WTC11 (cell line): ENCODE measurements around the gene AMMECR1. TPM values are rescaled to one million over a fixed set of nuclear protein-coding genes. Genes with fewer than 3 reads are reported as not detected.

Experiments
- ATAC-seq: fragments of 200-7000 bp; cut with Tn5 transposase; 2 replicates; pipeline ENCODE4 v1.10.0; 2021; ENCODE audit warnings: mild to moderate bottlenecking, moderate library complexity
- CTCF ChIA-PET: fragments of 300-600 bp; sonication (Branson Sonifier 250); formaldehyde crosslinking; loops from one replicate; lab custom pipeline; 2021; ENCODE audit warnings: antibody characterized with exemption; lab: Charles Lee
- POLR2A ChIA-PET: fragments of 350-600 bp; sonication (Branson Sonifier 250); formaldehyde crosslinking; loops from one replicate; lab custom pipeline; 2021; ENCODE audit warnings: antibody characterized with exemption; lab: Charles Lee
- DNase-seq: peaks from one replicate; pipeline ENCODE4 v3.0.0; 2021; ENCODE audit warnings: low spot score
- H3K27ac Mint-ChIP-seq: 2 replicates; pipeline ENCODE4 v1.8.0; 2021; ENCODE audit warnings: mixed read lengths
- H3K27me3 Mint-ChIP-seq: 2 replicates; pipeline ENCODE4 v1.8.0; 2021; ENCODE audit warnings: low read depth, mild to moderate bottlenecking, moderate library complexity, mixed read lengths
- H3K36me3 Mint-ChIP-seq: 2 replicates; pipeline ENCODE4 v1.8.0; 2021; ENCODE audit warnings: mixed read lengths
- H3K4me1 Mint-ChIP-seq: 2 replicates; pipeline ENCODE4 v1.8.0; 2022; ENCODE audit warnings: mixed read lengths
- H3K4me3 Mint-ChIP-seq: 2 replicates; pipeline ENCODE4 v1.8.0; 2021; ENCODE audit warnings: mild to moderate bottlenecking, moderate library complexity, mixed read lengths
- H3K9me3 Mint-ChIP-seq: 2 replicates; pipeline ENCODE4 v1.8.0; 2021; ENCODE audit warnings: mixed read lengths
- CREB1 ChIP-seq: sonication (generic); formaldehyde crosslinking; IDR thresholded peaks from 2 replicates; pipeline ENCODE4 v1.8.0; 2023; ENCODE audit warnings: mild to moderate bottlenecking, missing genetic modification reagents
- CTCF ChIP-seq: fragments of 200-600 bp; IDR thresholded peaks from 2 replicates; pipeline ENCODE4 v1.8.0; 2022; ENCODE audit warnings: antibody characterized with exemption
- E2F4 ChIP-seq: sonication (generic); formaldehyde crosslinking; IDR thresholded peaks from 2 replicates; pipeline ENCODE4 v1.8.1; 2022; ENCODE audit warnings: low read depth, mild to moderate bottlenecking, moderate library complexity, missing genetic modification reagents, borderline replicate concordance
- ETV6 ChIP-seq: sonication (generic); formaldehyde crosslinking; IDR thresholded peaks from 2 replicates; pipeline ENCODE4 v1.8.1; 2022; ENCODE audit warnings: mild to moderate bottlenecking, missing genetic modification reagents
- FOXJ3 ChIP-seq: sonication (generic); formaldehyde crosslinking; IDR thresholded peaks from 2 replicates; pipeline ENCODE4 v1.9.0; 2021; ENCODE audit warnings: missing genetic modification reagents, mild to moderate bottlenecking, borderline replicate concordance
- IRF1 ChIP-seq: sonication (generic); formaldehyde crosslinking; IDR thresholded peaks from 2 replicates; pipeline ENCODE4 v1.8.0; 2023; ENCODE audit warnings: missing genetic modification reagents
- JUN ChIP-seq: sonication (generic); formaldehyde crosslinking; IDR thresholded peaks from 2 replicates; pipeline ENCODE4 v1.8.0; 2023; ENCODE audit warnings: mild to moderate bottlenecking, missing genetic modification reagents
- NFE2L1 ChIP-seq: sonication (generic); formaldehyde crosslinking; IDR thresholded peaks from 2 replicates; pipeline ENCODE4 v1.8.1; 2023; ENCODE audit warnings: missing genetic modification reagents
- NR2C2 ChIP-seq: sonication (generic); formaldehyde crosslinking; IDR thresholded peaks from 2 replicates; pipeline ENCODE4 v1.8.0; 2022; ENCODE audit warnings: mild to moderate bottlenecking, missing genetic modification reagents
- TEAD1 ChIP-seq: sonication (generic); formaldehyde crosslinking; IDR thresholded peaks from 2 replicates; pipeline ENCODE4 v1.8.0; 2022; ENCODE audit warnings: mild to moderate bottlenecking, missing genetic modification reagents
- ZNF317 ChIP-seq: sonication (generic); formaldehyde crosslinking; IDR thresholded peaks from 2 replicates; pipeline ENCODE4 v1.8.1; 2023; ENCODE audit warnings: low read depth, mild to moderate bottlenecking, moderate library complexity, missing genetic modification reagents, borderline replicate concordance
- ZNF423 ChIP-seq: fragments of 250-450 bp; sonication (Bioruptor Pico); IDR thresholded peaks from 2 replicates; pipeline ENCODE4 v2.1.2; 2022; ENCODE audit warnings: mild to moderate bottlenecking, moderate library complexity
- ZNF512 ChIP-seq: sonication (generic); formaldehyde crosslinking; IDR thresholded peaks from 2 replicates; pipeline ENCODE4 v1.8.1; 2022; ENCODE audit warnings: missing genetic modification reagents, borderline replicate concordance
- ZNF671 ChIP-seq: fragments of 250-450 bp; sonication (Bioruptor Pico); IDR thresholded peaks from 2 replicates; pipeline ENCODE4 v1.8.0; 2021; ENCODE audit warnings: mild to moderate bottlenecking
- total RNA-seq: library from RNA; stranded (reverse); gene quantifications from 3 replicates; pipeline ENCODE4 v1.2.3, GENCODE V29; 2021
- TF ChIP-seq, protein P1 (sequence below): sonication (generic); formaldehyde crosslinking; IDR thresholded peaks from 2 replicates; pipeline ENCODE4 v1.8.1; 2023; ENCODE audit warnings: mild to moderate bottlenecking, moderate library complexity, missing genetic modification reagents
- TF ChIP-seq, protein P2 (sequence below): sonication (generic); formaldehyde crosslinking; conservative IDR thresholded peaks from 2 replicates; pipeline ENCODE4 v1.8.1; 2022; ENCODE audit warnings: mild to moderate bottlenecking, missing genetic modification reagents
- TF ChIP-seq, protein P3 (sequence below): fragments of 250-450 bp; sonication (Bioruptor Pico); IDR thresholded peaks from 2 replicates; pipeline ENCODE4 v1.9.0; 2021; ENCODE audit warnings: mild to moderate bottlenecking
- TF ChIP-seq, protein P4 (sequence below): fragments of 250-450 bp; sonication (Bioruptor Pico); IDR thresholded peaks from 2 replicates; pipeline ENCODE4 v1.9.0; 2021; ENCODE audit warnings: moderate library complexity, mild to moderate bottlenecking, inconsistent platforms, borderline replicate concordance
- TF ChIP-seq, protein P5 (sequence below): sonication (generic); formaldehyde crosslinking; conservative IDR thresholded peaks from 2 replicates; pipeline ENCODE4 v1.8.1; 2023; ENCODE audit warnings: mild to moderate bottlenecking, low read depth, missing genetic modification reagents, moderate library complexity

AMMECR1 gene
- total RNA-seq, 1 experiment from 2014 or later, result 18.1 TPM

- ChIA-PET POLR2A (interaction anchor here (1.6 kb wide), 1 partner anchor 13 kb away, joined by 4 read pairs; no protein-coding TSS in a partner anchor), CTCF (interaction anchor here (1.0 to 4.9 kb wide), 17 partner anchors 13 to 265 kb away, joined by 3 to 59 read pairs (median 5); partner anchors contain the start of gene AMMECR1)
- H3K4me1 Mint-ChIP-seq, result 0 out of 2 replicates have a peak, but pooled peaks cover 6% of the 10 kb centered on the region
- H3K27ac Mint-ChIP-seq, result no peak overlapping the region
- H3K4me3 Mint-ChIP-seq, result no peak overlapping the region
- TF ChIP-seq ZNF423 (CRISPR knock-in tag) (no peak), CTCF (no peak), TEAD1 (CRISPR knock-in tag) (no peak), ETV6 (CRISPR knock-in tag) (no peak), NFE2L1 (CRISPR knock-in tag) (no peak), CREB1 (CRISPR knock-in tag) (no peak), ZNF512 (CRISPR knock-in tag) (no peak), ZNF317 (no peak), IRF1 (no peak), E2F4 (CRISPR knock-in tag) (no peak), NR2C2 (CRISPR knock-in tag) (no peak), ZNF671 (no peak), JUN (no peak)
- TF ChIP-seq, protein P1, sequence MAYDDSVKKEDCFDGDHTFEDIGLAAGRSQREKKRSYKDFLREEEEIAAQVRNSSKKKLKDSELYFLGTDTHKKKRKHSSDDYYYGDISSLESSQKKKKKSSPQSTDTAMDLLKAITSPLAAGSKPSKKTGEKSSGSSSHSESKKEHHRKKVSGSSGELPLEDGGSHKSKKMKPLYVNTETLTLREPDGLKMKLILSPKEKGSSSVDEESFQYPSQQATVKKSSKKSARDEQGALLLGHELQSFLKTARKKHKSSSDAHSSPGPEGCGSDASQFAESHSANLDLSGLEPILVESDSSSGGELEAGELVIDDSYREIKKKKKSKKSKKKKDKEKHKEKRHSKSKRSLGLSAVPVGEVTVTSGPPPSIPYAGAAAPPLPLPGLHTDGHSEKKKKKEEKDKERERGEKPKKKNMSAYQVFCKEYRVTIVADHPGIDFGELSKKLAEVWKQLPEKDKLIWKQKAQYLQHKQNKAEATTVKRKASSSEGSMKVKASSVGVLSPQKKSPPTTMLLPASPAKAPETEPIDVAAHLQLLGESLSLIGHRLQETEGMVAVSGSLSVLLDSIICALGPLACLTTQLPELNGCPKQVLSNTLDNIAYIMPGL, result no peak
- ATAC-seq, result no peak
- no peak for DNase-seq
- H3K36me3 Mint-ChIP-seq, result no peaks in the 10 kb centered on the region
- no peaks in the 10 kb centered on the region for H3K9me3 Mint-ChIP-seq
- no peaks in the 10 kb centered on the region for H3K27me3 Mint-ChIP-seq
These were observed 158.0 kb downstream of the AMMECR1 start for GRCh38 chrX:110159865-110160264.

DNA sequence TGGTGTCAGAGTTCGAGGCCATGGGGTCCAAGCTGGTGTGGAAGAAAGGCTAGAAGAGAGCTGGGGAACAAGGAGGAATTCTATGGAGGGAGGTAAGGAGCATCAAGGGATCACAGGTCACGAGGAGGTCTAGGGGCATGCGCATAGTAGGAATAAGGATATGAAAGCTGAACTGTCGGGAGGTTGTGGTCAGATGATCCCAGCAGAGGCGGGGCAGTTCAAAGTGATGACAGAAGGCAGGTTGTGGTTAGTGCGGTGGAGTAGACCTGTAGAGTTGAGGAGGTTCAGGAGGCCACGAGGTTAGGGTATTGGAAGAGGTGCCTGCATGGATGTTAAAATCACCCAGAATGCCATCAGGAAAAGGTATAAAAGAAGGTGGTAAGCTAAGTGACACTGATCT, 158.7 kb downstream of the AMMECR1 start:
- ATAC-seq, result no peak
- Mint-ChIP-seq H3K9me3 (no peaks in the 10 kb centered on the region), H3K4me1 (0 out of 2 replicates have a peak, but pooled peaks cover 6% of the 10 kb centered on the region), H3K4me3 (no peak overlapping the region), H3K27me3 (no peaks in the 10 kb centered on the region), H3K36me3 (no peaks in the 10 kb centered on the region), H3K27ac (no peak overlapping the region)
- ChIA-PET POLR2A (interaction anchor here (1.6 kb wide), 1 partner anchor 13 kb away, joined by 4 read pairs; no protein-coding TSS in a partner anchor), CTCF (interaction anchor here (0.8 to 4.9 kb wide), 5 partner anchors 9 to 259 kb away, joined by 4 to 59 read pairs (median 7); no protein-coding TSS in a partner anchor)
- no peak for DNase-seq
- TF ChIP-seq, protein P1, result no peak
- TF ChIP-seq, protein P2, sequence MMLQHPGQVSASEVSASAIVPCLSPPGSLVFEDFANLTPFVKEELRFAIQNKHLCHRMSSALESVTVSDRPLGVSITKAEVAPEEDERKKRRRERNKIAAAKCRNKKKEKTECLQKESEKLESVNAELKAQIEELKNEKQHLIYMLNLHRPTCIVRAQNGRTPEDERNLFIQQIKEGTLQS (CRISPR knock-in tag), result no peak
- TF ChIP-seq, protein P3, sequence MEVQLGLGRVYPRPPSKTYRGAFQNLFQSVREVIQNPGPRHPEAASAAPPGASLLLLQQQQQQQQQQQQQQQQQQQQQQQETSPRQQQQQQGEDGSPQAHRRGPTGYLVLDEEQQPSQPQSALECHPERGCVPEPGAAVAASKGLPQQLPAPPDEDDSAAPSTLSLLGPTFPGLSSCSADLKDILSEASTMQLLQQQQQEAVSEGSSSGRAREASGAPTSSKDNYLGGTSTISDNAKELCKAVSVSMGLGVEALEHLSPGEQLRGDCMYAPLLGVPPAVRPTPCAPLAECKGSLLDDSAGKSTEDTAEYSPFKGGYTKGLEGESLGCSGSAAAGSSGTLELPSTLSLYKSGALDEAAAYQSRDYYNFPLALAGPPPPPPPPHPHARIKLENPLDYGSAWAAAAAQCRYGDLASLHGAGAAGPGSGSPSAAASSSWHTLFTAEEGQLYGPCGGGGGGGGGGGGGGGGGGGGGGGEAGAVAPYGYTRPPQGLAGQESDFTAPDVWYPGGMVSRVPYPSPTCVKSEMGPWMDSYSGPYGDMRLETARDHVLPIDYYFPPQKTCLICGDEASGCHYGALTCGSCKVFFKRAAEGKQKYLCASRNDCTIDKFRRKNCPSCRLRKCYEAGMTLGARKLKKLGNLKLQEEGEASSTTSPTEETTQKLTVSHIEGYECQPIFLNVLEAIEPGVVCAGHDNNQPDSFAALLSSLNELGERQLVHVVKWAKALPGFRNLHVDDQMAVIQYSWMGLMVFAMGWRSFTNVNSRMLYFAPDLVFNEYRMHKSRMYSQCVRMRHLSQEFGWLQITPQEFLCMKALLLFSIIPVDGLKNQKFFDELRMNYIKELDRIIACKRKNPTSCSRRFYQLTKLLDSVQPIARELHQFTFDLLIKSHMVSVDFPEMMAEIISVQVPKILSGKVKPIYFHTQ (CRISPR knock-in tag), result no peak
- TF ChIP-seq, protein P4, sequence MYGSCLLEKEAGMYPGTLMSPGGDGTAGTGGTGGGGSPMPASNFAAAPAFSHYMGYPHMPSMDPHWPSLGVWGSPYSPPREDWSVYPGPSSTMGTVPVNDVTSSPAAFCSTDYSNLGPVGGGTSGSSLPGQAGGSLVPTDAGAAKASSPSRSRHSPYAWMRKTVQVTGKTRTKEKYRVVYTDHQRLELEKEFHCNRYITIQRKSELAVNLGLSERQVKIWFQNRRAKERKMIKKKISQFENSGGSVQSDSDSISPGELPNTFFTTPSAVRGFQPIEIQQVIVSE, result no peak
- TF ChIP-seq FOXJ3 (CRISPR knock-in tag), result no peak
- TF ChIP-seq, protein P5, sequence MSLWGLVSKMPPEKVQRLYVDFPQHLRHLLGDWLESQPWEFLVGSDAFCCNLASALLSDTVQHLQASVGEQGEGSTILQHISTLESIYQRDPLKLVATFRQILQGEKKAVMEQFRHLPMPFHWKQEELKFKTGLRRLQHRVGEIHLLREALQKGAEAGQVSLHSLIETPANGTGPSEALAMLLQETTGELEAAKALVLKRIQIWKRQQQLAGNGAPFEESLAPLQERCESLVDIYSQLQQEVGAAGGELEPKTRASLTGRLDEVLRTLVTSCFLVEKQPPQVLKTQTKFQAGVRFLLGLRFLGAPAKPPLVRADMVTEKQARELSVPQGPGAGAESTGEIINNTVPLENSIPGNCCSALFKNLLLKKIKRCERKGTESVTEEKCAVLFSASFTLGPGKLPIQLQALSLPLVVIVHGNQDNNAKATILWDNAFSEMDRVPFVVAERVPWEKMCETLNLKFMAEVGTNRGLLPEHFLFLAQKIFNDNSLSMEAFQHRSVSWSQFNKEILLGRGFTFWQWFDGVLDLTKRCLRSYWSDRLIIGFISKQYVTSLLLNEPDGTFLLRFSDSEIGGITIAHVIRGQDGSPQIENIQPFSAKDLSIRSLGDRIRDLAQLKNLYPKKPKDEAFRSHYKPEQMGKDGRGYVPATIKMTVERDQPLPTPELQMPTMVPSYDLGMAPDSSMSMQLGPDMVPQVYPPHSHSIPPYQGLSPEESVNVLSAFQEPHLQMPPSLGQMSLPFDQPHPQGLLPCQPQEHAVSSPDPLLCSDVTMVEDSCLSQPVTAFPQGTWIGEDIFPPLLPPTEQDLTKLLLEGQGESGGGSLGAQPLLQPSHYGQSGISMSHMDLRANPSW, result no peak
